Stimulated activated naive CD8-positive, alpha-beta T cell treated with anti-CD3 and anti-CD28 coated beads, Interleukin-15, amount 100 ng/mL, for 72 hours (primary cell): ENCODE measurements around the gene UNC5C.

Source experiments
- ATAC-seq: fragments of 150-1000 bp; cut with Tn5 transposase; 2 replicates; pipeline ENCODE4 v1.10.0; 2021; ENCODE audit warnings: mild to moderate bottlenecking, moderate library complexity
- DNase-seq, 2 donors: peaks; one replicate each; pipeline ENCODE4 v3.0.0; 2021 to 2022
- H3K27ac Mint-ChIP-seq, 2 donors: one replicate each; pipeline ENCODE4 v1.8.0; 2022; ENCODE audit warnings: mild to moderate bottlenecking in 2 of 2, mixed read lengths in 2 of 2, moderate library complexity in 2 of 2
- H3K27me3 Mint-ChIP-seq: one replicate; pipeline ENCODE4 v1.8.0; 2022; ENCODE audit warnings: mixed read lengths
- H3K4me1 Mint-ChIP-seq: one replicate; pipeline ENCODE4 v1.8.0; 2022; ENCODE audit warnings: mild to moderate bottlenecking, mixed read lengths
- H3K4me3 Mint-ChIP-seq, 2 donors: one replicate each; pipeline ENCODE4 v1.8.0; 2022; ENCODE audit warnings: mild to moderate bottlenecking in 2 of 2, mixed read lengths in 2 of 2, moderate library complexity in 1 of 2
- H3K9me3 Mint-ChIP-seq, 2 donors: one replicate each; pipeline ENCODE4 v1.8.0; 2022; ENCODE audit warnings: mixed read lengths in 2 of 2

The UNC5C gene

GRCh38 chr4:95536650-95537049 lies 12.1 kb downstream of the UNC5C start:
- no peaks in the 10 kb centered on the region for H3K9me3 Mint-ChIP-seq
- ATAC-seq, result no peak
- no peak overlapping the region for H3K4me3 Mint-ChIP-seq
- H3K4me1 Mint-ChIP-seq, result no peaks in the 10 kb centered on the region
- no peaks in the 10 kb centered on the region for H3K27me3 Mint-ChIP-seq
- DNase-seq, result no peak
- H3K27ac Mint-ChIP-seq, result no peak overlapping the region

GRCh38 chr4:95535180-95535579 lies 13.6 kb downstream of the UNC5C start:
- no peaks in the 10 kb centered on the region for H3K27me3 Mint-ChIP-seq
- no peaks in the 10 kb centered on the region for H3K9me3 Mint-ChIP-seq
- ATAC-seq (no peak), DNase-seq (no peak)
- H3K4me1 Mint-ChIP-seq, result no peaks in the 10 kb centered on the region
- no peak overlapping the region for H3K27ac Mint-ChIP-seq
- H3K4me3 Mint-ChIP-seq, result no peak overlapping the region

- Mint-ChIP-seq H3K4me1 (no peaks in the 10 kb centered on the region), H3K9me3 (no peaks in the 10 kb centered on the region), H3K4me3 (no peak overlapping the region), H3K27me3 (no peaks in the 10 kb centered on the region), H3K27ac (no peak overlapping the region)
- DNase-seq (no peak), ATAC-seq (no peak)
These were observed 14.7 kb downstream of the UNC5C start for GRCh38 chr4:95534032-95534431.

- ATAC-seq (no peak), DNase-seq (no peak)
- Mint-ChIP-seq H3K27me3 (no peaks in the 10 kb centered on the region), H3K4me1 (no peaks in the 10 kb centered on the region), H3K4me3 (no peak overlapping the region), H3K27ac (no peak overlapping the region), H3K9me3 (no peaks in the 10 kb centered on the region)
These were observed 15.5 kb downstream of the UNC5C start for GRCh38 chr4:95533254-95533653.

GRCh38 chr4:95532305-95532704 lies 16.5 kb downstream of the UNC5C start:
- Mint-ChIP-seq H3K27ac (peak overlapping the region in 1 of 2 donors; percentile 14), H3K27me3 (no peaks in the 10 kb centered on the region), H3K9me3 (no peaks in the 10 kb centered on the region), H3K4me1 (no peaks in the 10 kb centered on the region), H3K4me3 (no peak overlapping the region)
- ATAC-seq, result no peak
- no peak for DNase-seq

GRCh38 chr4:95531141-95531540 lies 17.6 kb downstream of the UNC5C start:
- DNase-seq (no peak), ATAC-seq (no peak)
- Mint-ChIP-seq H3K4me1 (no peaks in the 10 kb centered on the region), H3K4me3 (no peak overlapping the region), H3K27me3 (no peaks in the 10 kb centered on the region), H3K27ac (no peak overlapping the region), H3K9me3 (no peaks in the 10 kb centered on the region)

GRCh38 chr4:95529946-95530345 lies 18.8 kb downstream of the UNC5C start:
- H3K4me1 Mint-ChIP-seq, result no peaks in the 10 kb centered on the region
- DNase-seq (no peak), ATAC-seq (no peak)
- no peak overlapping the region for H3K27ac Mint-ChIP-seq
- no peaks in the 10 kb centered on the region for H3K9me3 Mint-ChIP-seq
- no peaks in the 10 kb centered on the region for H3K27me3 Mint-ChIP-seq
- H3K4me3 Mint-ChIP-seq, result no peak overlapping the region

GRCh38 chr4:95528388-95528948 lies 20.3 kb downstream of the UNC5C start:
- H3K27me3 Mint-ChIP-seq, result no peaks in the 10 kb centered on the region
- DNase-seq, result no peak
- no peak overlapping the region for H3K27ac Mint-ChIP-seq
- H3K9me3 Mint-ChIP-seq, result no peaks in the 10 kb centered on the region
- H3K4me1 Mint-ChIP-seq, result no peaks in the 10 kb centered on the region
- no peak for ATAC-seq
- no peak overlapping the region for H3K4me3 Mint-ChIP-seq

GRCh38 chr4:95526075-95526474 lies 22.7 kb downstream of the UNC5C start:
- Mint-ChIP-seq H3K9me3 (no peaks in the 10 kb centered on the region), H3K27me3 (no peaks in the 10 kb centered on the region), H3K4me3 (no peak overlapping the region), H3K27ac (no peak overlapping the region), H3K4me1 (no peaks in the 10 kb centered on the region)
- no peak for ATAC-seq
- no peak for DNase-seq

- Mint-ChIP-seq H3K4me1 (no peaks in the 10 kb centered on the region), H3K4me3 (no peak overlapping the region), H3K9me3 (no peaks in the 10 kb centered on the region), H3K27ac (no peak overlapping the region), H3K27me3 (no peaks in the 10 kb centered on the region)
- DNase-seq, result no peak
- no peak for ATAC-seq
These were observed 24.0 kb downstream of the UNC5C start for GRCh38 chr4:95524729-95525128.

- no peak overlapping the region for H3K27ac Mint-ChIP-seq
- ATAC-seq, result no peak
These were observed 24.6 kb downstream of the UNC5C start for GRCh38 chr4:95524184-95524583.

GRCh38 chr4:95522682-95523530 lies 25.9 kb downstream of the UNC5C start:
- no peak for DNase-seq
- Mint-ChIP-seq H3K4me1 (no peaks in the 10 kb centered on the region), H3K9me3 (no peaks in the 10 kb centered on the region), H3K27me3 (no peaks in the 10 kb centered on the region), H3K27ac (no peak overlapping the region), H3K4me3 (no peak overlapping the region)
- ATAC-seq, result no peak

More at GRCh38 chr4:95524184-95524583, 24.6 kb downstream of the UNC5C start:
- Mint-ChIP-seq H3K4me1 (no peaks in the 10 kb centered on the region), H3K9me3 (no peaks in the 10 kb centered on the region), H3K27me3 (no peaks in the 10 kb centered on the region), H3K4me3 (no peak overlapping the region)
- DNase-seq, result no peak

- DNase-seq (no peak), ATAC-seq (no peak)
- H3K4me3 Mint-ChIP-seq, result no peak overlapping the region
These were observed 31.0 kb downstream of the UNC5C start for GRCh38 chr4:95517576-95518345.

GRCh38 chr4:95516528-95517017 lies 32.2 kb downstream of the UNC5C start:
- Mint-ChIP-seq H3K27ac (no peak overlapping the region), H3K9me3 (no peaks in the 10 kb centered on the region), H3K4me3 (no peak overlapping the region), H3K27me3 (no peaks in the 10 kb centered on the region), H3K4me1 (no peaks in the 10 kb centered on the region)
- DNase-seq (no peak), ATAC-seq (no peak)

More at GRCh38 chr4:95517576-95518345, 31.0 kb downstream of the UNC5C start:
- Mint-ChIP-seq H3K4me1 (no peaks in the 10 kb centered on the region), H3K27ac (no peak overlapping the region), H3K27me3 (no peaks in the 10 kb centered on the region), H3K9me3 (no peaks in the 10 kb centered on the region)

GRCh38 chr4:95515589-95515988 lies 33.2 kb downstream of the UNC5C start:
- no peak overlapping the region for H3K4me3 Mint-ChIP-seq
- no peak for ATAC-seq
- H3K4me1 Mint-ChIP-seq, result no peaks in the 10 kb centered on the region
- H3K9me3 Mint-ChIP-seq, result no peaks in the 10 kb centered on the region
- no peaks in the 10 kb centered on the region for H3K27me3 Mint-ChIP-seq
- no peak overlapping the region for H3K27ac Mint-ChIP-seq
- DNase-seq, result no peak

- ATAC-seq, result no peak
- H3K27me3 Mint-ChIP-seq, result no peaks in the 10 kb centered on the region
- no peaks in the 10 kb centered on the region for H3K9me3 Mint-ChIP-seq
- no peak for DNase-seq
- H3K27ac Mint-ChIP-seq, result no peak overlapping the region
- H3K4me3 Mint-ChIP-seq, result no peak overlapping the region
- H3K4me1 Mint-ChIP-seq, result no peaks in the 10 kb centered on the region
These were observed 35.8 kb downstream of the UNC5C start for GRCh38 chr4:95513022-95513421.
